ENCODE measurements around the gene PLCD1. TPM values are rescaled to one million over a fixed set of nuclear protein-coding genes. Genes with fewer than 3 reads are reported as not detected.

Gene PLCD1
- total RNA-seq, 1 experiment from 2014 or later, result 27.1 TPM

- 0 out of 7 replicates have a peak, but pooled peaks cover 0 to 2% (median 0%) of the 10 kb centered on the region in 3 experiments for H3K36me3 Mint-ChIP-seq (ENCODE audit: insufficient read depth in 1 of 3, low read depth in 3 of 3)
- Histone ChIP-seq H3K9ac (ENCODE audit: extremely low read depth, insufficient read length, low read length) (no peak overlapping the region), H4K91ac (ENCODE audit: insufficient read length, low read depth, low read length) (no peak overlapping the region), H4K5ac (ENCODE audit: insufficient read length, low read depth, low read length) (no peak overlapping the region), H4K20me1 (ENCODE audit: control insufficient read depth, insufficient read depth, insufficient read length) (no peaks in the 10 kb centered on the region), H2AK5ac (ENCODE audit: insufficient read length, low read length) (no peak overlapping the region), H3K18ac (ENCODE audit: insufficient read length, low read depth, low read length) (no peak overlapping the region), H2BK15ac (ENCODE audit: low read depth, low read length) (no peak overlapping the region), H3K4me2 (ENCODE audit: insufficient read depth, insufficient read length, low read length) (no peak overlapping the region), H3K27me3 (ENCODE audit: insufficient read depth, low read length) (no peaks in the 10 kb centered on the region), H3K56ac (ENCODE audit: insufficient read length, low read depth, low read length) (no peak overlapping the region), H3K79me1 (ENCODE audit: insufficient read depth, low read depth, low read length, poor library complexity, severe bottlenecking) (no peaks in the 10 kb centered on the region), H3K23ac (ENCODE audit: insufficient read length, low read depth, low read length) (no peak overlapping the region), H3K27ac (ENCODE audit: insufficient read length, low read depth, low read length) (no peak overlapping the region), H2AFZ (ENCODE audit: low read length) (no peak overlapping the region), H3K23me2 (ENCODE audit: insufficient read length, low read depth, low read length, poor library complexity, severe bottlenecking) (no peaks in the 10 kb centered on the region), H2BK5ac (ENCODE audit: insufficient read length, low read length) (no peak overlapping the region), H2BK12ac (ENCODE audit: insufficient read length, low read depth, low read length) (no peak overlapping the region), H3K4ac (ENCODE audit: low read depth, low read length) (no peak overlapping the region), H4K8ac (replicated peaks; ENCODE audit: insufficient read length, low read depth, low read length) (no peak overlapping the region), H3T11ph (ENCODE audit: low read length) (no peak overlapping the region), H3K79me2 (ENCODE audit: insufficient read depth, low read length) (no peaks in the 10 kb centered on the region), H3K4me1 (ENCODE audit: insufficient read depth, low read length) (no peaks in the 10 kb centered on the region; the same call in 1 of the 2 replicates), H2BK20ac (ENCODE audit: low read depth, low read length, poor library complexity, severe bottlenecking) (no peak overlapping the region), H3K9me3 (ENCODE audit: control insufficient read depth, low read depth, low read length) (no peaks in the 10 kb centered on the region), H3K14ac (ENCODE audit: insufficient read depth, low read length) (no peak overlapping the region), H2BK120ac (ENCODE audit: low read depth, low read length, poor library complexity, severe bottlenecking) (no peak overlapping the region)
- DNase-seq, result no peak
- TF ChIP-seq CTCF (conservative IDR thresholded peaks at IDR 0.05), result no peak
- H3K27ac Mint-ChIP-seq, result no peak overlapping the region
- H3K27me3 Mint-ChIP-seq (ENCODE audit: low read depth), result peaks cover 14% of the 10 kb centered on the region
- no peaks in the 10 kb centered on the region for H3K9me3 Mint-ChIP-seq
- no peak overlapping the region for H3K4me3 Mint-ChIP-seq
- no CpG with 5 or more reads among the region's 9 CpGs for WGBS (ENCODE audit: extremely low coverage, insufficient read length, low lambda C conversion rate)
- peaks cover 14 to 39% of the 10 kb centered on the region in 2 experiments for H3K4me1 Mint-ChIP-seq
Observed at GRCh38 chr3:37992271-37993066, 37.0 kb downstream of the PLCD1 start.

Measured in H9 (cell line).